Stimulated activated CD8-positive, alpha-beta memory T cell treated with anti-CD3 and anti-CD28 coated beads, Interleukin-12 subunit alpha, Interleukin-12 subunit beta, amount 100 ng/mL, for 1 hour (primary cell): ENCODE data around the gene IL10RB.
"Not testable (repeated sequence)": the region's sequence is repeated elsewhere in the genome, so short reads cannot be mapped to it uniquely, and the experiment has no call there.

Experiments used
- DNase-seq: peaks from one replicate; pipeline ENCODE4 v3.0.0-alpha.2; 2020; ENCODE audit warnings: low read depth

IL10RB gene

DNA sequence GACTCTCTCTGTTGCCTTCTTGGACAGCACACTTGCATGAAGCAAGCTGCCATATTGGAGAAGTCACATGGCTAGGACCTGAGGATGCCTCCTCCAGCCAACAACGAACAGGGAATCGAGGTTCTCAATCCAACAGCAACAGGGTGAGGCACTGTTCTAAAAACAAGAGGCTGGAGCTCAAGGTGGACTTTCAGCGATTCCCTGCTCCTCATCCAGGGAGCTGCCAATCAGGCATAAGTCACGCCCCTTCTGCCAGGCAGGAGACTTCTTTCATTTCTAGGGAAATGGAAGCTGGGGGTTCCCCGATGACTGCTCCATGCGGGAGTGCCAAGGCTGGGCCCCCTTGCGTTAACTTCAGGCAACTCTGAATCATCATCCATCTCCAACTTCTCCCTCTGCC lies 35.9 kb downstream of the IL10RB start:
- no peak for DNase-seq

GRCh38 chr21:33302796-33303195 lies 36.6 kb downstream of the IL10RB start:
- no peak for DNase-seq

- no peak for DNase-seq
Observed at GRCh38 chr21:33305344-33305671, 39.1 kb downstream of the IL10RB start.

- DNase-seq = no peak
Observed at GRCh38 chr21:33305938-33306337, 39.8 kb downstream of the IL10RB start.

GRCh38 chr21:33308586-33309490 lies 42.7 kb downstream of the IL10RB start:
- DNase-seq = no peak

DNA sequence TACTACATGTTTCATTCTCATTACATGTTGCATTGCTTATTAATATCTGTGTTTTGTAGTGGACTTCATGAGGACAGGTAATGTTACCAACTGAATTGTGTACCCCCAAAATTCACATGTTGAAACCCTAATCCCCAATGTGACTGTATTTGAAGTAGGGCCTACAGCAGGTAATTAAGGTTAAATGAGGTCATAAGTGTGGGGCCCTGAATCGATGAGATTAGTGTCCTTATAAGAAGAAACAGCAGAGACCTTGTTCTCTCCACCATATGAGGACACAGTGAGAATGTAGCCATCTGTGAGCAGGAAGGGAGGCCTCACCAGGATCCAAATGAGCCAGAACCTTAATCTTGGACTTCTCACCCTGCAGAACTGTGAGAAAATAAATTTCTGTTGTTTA lies 43.6 kb downstream of the IL10RB start:
- no peak for DNase-seq

DNA sequence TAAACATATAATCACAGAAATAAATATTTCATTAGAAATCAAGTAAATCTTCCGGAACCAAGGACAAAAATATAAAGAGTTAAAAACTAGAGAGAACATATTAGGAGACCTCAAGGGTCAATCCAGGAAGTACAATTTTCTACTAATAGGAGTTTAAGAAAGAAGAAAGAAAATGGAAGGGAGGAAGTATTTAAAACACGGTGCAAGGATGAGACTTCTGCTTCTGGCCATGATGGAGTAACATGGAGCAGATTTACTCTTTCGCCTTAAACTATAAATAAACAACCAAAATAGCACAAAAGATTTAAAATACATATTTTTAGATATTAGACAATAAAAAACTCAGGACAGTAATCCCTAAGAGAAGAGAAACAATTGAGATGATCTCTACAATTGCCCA lies 46.0 kb downstream of the IL10RB start:
- no peak for DNase-seq

DNA sequence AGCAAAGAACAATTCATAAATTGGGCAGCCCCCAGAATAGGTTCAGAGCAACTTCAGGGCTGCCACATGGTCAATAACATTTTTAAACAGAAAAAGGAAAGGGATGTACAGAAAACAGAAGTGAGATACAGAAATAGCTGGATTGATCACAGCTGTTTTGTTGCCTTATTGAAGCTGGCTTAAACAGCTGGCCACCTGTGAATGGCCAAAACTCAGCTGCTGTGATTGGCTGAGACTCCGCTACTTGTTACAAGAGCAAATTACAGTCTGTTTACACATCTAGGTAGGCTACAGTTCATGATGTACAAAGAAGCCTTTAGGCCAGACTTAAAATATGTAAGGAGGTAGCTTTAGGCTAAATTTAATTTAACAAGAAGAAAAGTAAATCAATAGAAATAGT lies 47.0 kb downstream of the IL10RB start:
- no peak for DNase-seq

DNA sequence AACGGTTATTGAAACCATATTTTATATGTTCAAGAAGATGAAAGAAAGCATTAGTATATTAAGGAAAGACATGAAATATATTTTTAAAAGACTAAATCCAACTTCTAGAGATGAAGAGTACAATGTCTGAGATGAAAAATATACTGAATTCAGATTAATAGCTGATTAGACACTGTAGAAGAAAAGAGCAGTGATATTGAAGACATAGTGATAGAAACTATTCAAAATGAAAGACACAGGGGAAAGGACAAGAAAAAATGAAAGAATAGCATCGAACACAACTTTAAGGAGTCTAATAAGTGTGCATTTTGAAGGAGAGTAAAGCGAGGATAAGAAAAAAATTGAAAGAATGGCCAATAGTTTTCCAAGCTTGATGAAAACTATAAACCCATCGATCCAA lies 47.4 kb downstream of the IL10RB start:
- no peak for DNase-seq

- DNase-seq = no peak
Observed at GRCh38 chr21:33314111-33314510, 47.9 kb downstream of the IL10RB start.

DNA sequence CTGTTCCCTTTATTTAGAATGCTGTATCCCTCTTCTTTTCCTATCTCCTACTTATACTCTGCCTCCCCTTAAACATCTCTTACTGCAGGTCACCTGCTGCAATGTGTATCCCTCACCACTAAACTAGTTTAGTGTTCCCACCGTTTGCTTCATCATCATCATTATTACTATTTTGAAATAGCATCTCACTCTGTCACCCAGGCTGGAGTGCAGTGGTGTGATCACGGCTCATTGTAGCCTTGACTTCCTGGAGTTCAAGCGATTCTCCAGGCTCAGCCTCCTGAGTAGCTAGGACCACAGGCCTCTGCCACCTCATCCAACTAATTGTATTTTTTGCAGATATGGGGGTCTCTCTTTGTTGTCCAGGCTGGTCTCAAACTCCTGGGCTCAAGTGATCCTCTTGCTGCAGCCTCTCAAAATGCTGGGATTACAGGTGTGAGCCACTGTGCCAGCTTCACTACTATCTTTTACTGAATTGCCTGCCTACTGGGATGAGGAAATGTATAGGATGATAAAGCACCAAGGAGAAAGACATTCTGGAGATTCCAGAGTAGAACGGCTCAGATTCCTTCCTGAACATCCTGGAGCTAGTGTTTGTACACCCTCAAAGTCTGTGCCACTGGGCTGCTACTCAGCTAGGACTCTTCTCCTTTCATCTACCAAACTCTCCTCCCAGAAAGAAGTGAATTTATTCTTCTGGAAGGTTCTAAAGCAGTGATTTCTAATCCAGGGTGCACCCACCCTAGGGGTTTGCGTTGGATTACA lies 50.0 kb downstream of the IL10RB start:
- DNase-seq = no peak

DNA sequence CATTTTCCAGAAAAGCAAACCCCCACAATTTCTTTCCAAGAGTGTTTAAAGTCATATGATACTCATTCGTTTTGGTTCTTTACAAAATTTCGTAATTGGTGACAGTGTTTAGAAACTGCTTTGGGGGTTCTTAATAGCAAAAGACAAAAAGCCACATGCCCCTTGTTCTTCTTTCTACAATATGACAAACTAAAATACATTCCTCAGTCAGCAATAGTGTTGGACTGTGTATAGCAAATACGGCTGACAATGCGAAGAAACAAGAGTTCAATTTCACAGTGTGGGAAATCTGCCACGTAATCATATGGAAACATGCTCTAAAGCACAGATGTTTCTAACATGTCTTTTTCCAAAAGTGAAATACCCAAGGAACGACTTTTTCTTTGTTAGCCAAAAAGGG lies 51.0 kb downstream of the IL10RB start:
- no peak for DNase-seq

- no peak for DNase-seq
Observed at GRCh38 chr21:33317786-33318486, 51.8 kb downstream of the IL10RB start.

GRCh38 chr21:33321005-33321404 lies 54.8 kb downstream of the IL10RB start:
- DNase-seq = not testable (repeated sequence)

- DNase-seq = not testable (repeated sequence)
Observed at GRCh38 chr21:33323610-33324009, 57.4 kb downstream of the IL10RB start.

GRCh38 chr21:33324291-33325221 lies 58.4 kb downstream of the IL10RB start, which contains the start of gene IFNAR1:
IFNAR1 (plus strand) TSS chr21:33324970; CDS start chr21:33325056, 86 bp downstream.
- peak; percentile 100 for DNase-seq

- DNase-seq = peak; percentile 55
Observed at GRCh38 chr21:33325222-33326067, 59.3 kb downstream of the IL10RB start.

DNA sequence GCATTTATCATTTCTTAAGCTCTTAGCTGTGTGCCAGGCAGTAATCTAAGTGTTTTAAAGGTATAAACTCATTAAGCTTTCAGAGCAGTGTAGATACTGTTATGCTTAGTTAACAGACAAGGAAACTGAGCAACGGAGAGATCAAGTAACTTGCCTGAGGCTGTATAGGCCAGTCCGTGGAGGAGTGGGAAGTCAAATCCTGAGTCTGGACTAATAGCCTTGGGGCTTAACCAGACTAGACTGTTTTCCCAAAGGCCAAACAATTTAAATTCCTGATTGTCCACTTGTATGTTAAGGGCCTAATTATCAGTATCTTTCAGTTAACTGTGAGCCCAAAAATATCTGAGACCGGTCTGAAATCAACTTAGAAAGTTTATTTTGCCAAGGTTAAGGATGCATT lies 61.2 kb downstream of the IL10RB start:
- no peak for DNase-seq

GRCh38 chr21:33327792-33328433 lies 61.7 kb downstream of the IL10RB start:
- no peak for DNase-seq

GRCh38 chr21:33330726-33331125 lies 64.6 kb downstream of the IL10RB start:
- DNase-seq = no peak
